Liver (tissue), 9 donors: Measurements from ENCODE around the gene SLC29A3. TPM values are rescaled to one million over a fixed set of nuclear protein-coding genes. Genes with fewer than 3 reads are reported as not detected.

Source experiments
- DNase-seq: peaks from one replicate; pipeline ENCODE4 v3.0.0-alpha.2; 2017; ENCODE audit warnings: low spot score
- H3K27ac ChIP-seq, 2 donors: one replicate each; pipeline ENCODE4 v1.7.0; 2013; ENCODE audit warnings: inconsistent platforms in 2 of 2, low read length in 2 of 2, control low read depth in 1 of 2, low read depth in 1 of 2, mild to moderate bottlenecking in 1 of 2
- H3K27me3 ChIP-seq, 4 donors: one replicate each; pipeline versions ENCODE4 v1.6.1 to v1.7.0; 2013; ENCODE audit warnings: low read length in 3 of 4, inconsistent platforms in 1 of 4, mild to moderate bottlenecking in 1 of 4, moderate library complexity in 1 of 4; ENCODE audit not compliant: control insufficient read depth in 4 of 4, insufficient read depth in 4 of 4
- H3K36me3 ChIP-seq, 4 donors: one replicate each; pipeline versions ENCODE4 v1.6.1 to v1.7.0; 2013; ENCODE audit warnings: low read length in 3 of 4, mild to moderate bottlenecking in 3 of 4, low read depth in 1 of 4, moderate library complexity in 1 of 4; ENCODE audit not compliant: control insufficient read depth in 4 of 4, insufficient read depth in 3 of 4
- H3K4me1 ChIP-seq, 4 donors: one replicate each; pipeline versions ENCODE4 v1.6.1 to v1.7.0; 2013; ENCODE audit warnings: low read length in 3 of 4, mild to moderate bottlenecking in 3 of 4, moderate library complexity in 1 of 4; ENCODE audit not compliant: control insufficient read depth in 4 of 4, insufficient read depth in 4 of 4
- H3K4me3 ChIP-seq, 3 donors: one replicate each; pipeline versions ENCODE4 v1.6.1 to v1.7.0; 2013; ENCODE audit warnings: low read length in 3 of 3, control low read depth in 1 of 3, low read depth in 1 of 3, mild to moderate bottlenecking in 1 of 3
- H3K9ac ChIP-seq, 2 donors: one replicate each; pipeline ENCODE4 v1.7.0; 2013; ENCODE audit warnings: low read length in 2 of 2, mild to moderate bottlenecking in 2 of 2, moderate library complexity in 2 of 2, control low read depth in 1 of 2, low read depth in 1 of 2
- H3K9me3 ChIP-seq, 4 donors: one replicate each; pipeline versions ENCODE4 v1.6.1 to v1.7.0; 2013; ENCODE audit warnings: low read length in 3 of 4; ENCODE audit not compliant: control insufficient read depth in 4 of 4
- EGR1 ChIP-seq, 2 donors: IDR thresholded peaks; 2 replicates each; pipeline ENCODE4 v1.6.1; 2016 to 2018; ENCODE audit warnings: antibody characterized with exemption in 2 of 2, low read depth in 2 of 2
- FOXA1 ChIP-seq: IDR thresholded peaks from 2 replicates; pipeline ENCODE4 v1.6.1; 2016; ENCODE audit warnings: antibody characterized with exemption
- FOXA2 ChIP-seq: IDR thresholded peaks from 2 replicates; pipeline ENCODE4 v1.6.1; 2016; ENCODE audit warnings: antibody characterized with exemption
- GABPA ChIP-seq, 2 donors: IDR thresholded peaks in 1 of 2; conservative IDR thresholded peaks in 1 of 2; 2 replicates each; pipeline ENCODE4 v1.6.1; 2016; ENCODE audit warnings: antibody characterized with exemption in 2 of 2, mild to moderate bottlenecking in 1 of 2, moderate library complexity in 1 of 2
- HNF4A ChIP-seq, 2 donors: conservative IDR thresholded peaks; 2 replicates each; pipeline ENCODE4 v1.6.1; 2016; ENCODE audit warnings: antibody characterized with exemption in 2 of 2, mild to moderate bottlenecking in 2 of 2
- HNF4G ChIP-seq: IDR thresholded peaks from 2 replicates; pipeline ENCODE4 v1.6.1; 2016; ENCODE audit warnings: antibody characterized with exemption
- JUND ChIP-seq, 2 donors: IDR thresholded peaks; 2 replicates each; pipeline ENCODE4 v1.6.1; 2016; ENCODE audit warnings: antibody characterized with exemption in 2 of 2
- NR2F2 ChIP-seq: IDR thresholded peaks from 2 replicates; pipeline ENCODE4 v1.6.1; 2016; ENCODE audit warnings: antibody characterized with exemption
- RAD21 ChIP-seq, 2 donors: IDR thresholded peaks; 2 replicates each; pipeline ENCODE4 v1.6.1; 2016; ENCODE audit warnings: antibody characterized with exemption in 2 of 2, mild to moderate bottlenecking in 2 of 2
- RXRA ChIP-seq, 2 donors: IDR thresholded peaks; 2 replicates each; pipeline ENCODE4 v1.6.1; 2017 to 2018; ENCODE audit warnings: antibody characterized with exemption in 2 of 2, mild to moderate bottlenecking in 1 of 2
- SP1 ChIP-seq: IDR thresholded peaks from 2 replicates; pipeline ENCODE4 v1.6.1; 2018; ENCODE audit warnings: antibody characterized with exemption, mild to moderate bottlenecking
- TAF1 ChIP-seq: conservative IDR thresholded peaks from 2 replicates; pipeline ENCODE4 v1.6.1; 2016; ENCODE audit warnings: antibody characterized with exemption, mild to moderate bottlenecking
- YY1 ChIP-seq: IDR thresholded peaks from 2 replicates; pipeline ENCODE4 v1.6.1; 2016; ENCODE audit warnings: antibody characterized with exemption, mild to moderate bottlenecking
- WGBS: extraction: QIAGEN DNeasy Blood & Tissue Kit; methylation state at CpG from one replicate; pipeline ENCODE4 v1.1.7; 2013; 5-methylcytosine and 5-hydroxymethylcytosine counted together
- polyA plus RNA-seq, 2 donors: library from polyadenylated mRNA; stranded (reverse) in 1 of 2; unstranded in 1 of 2; fragments of 200-250 nt in 1 of 2; fragments of >200 nt in 1 of 2; fragmentation: Nextera tagmentation in 1 of 2; extraction: Ambion mirVana in 1 of 2; gene quantifications; one replicate each; pipeline versions ENCODE4 v1.2.1 to v1.2.3, GENCODE V29; 2013 to 2015
- total RNA-seq, 2 donors: library from RNA; depleted of rRNA; stranded (reverse); fragments of >200 nt; gene quantifications; one replicate each; pipeline ENCODE4 v1.2.3, GENCODE V29; 2014
- TF ChIP-seq, protein P1 (sequence below): IDR thresholded peaks from 2 replicates; pipeline ENCODE4 v1.6.1; 2016; ENCODE audit warnings: antibody characterized with exemption
- TF ChIP-seq, protein P2 (sequence below): IDR thresholded peaks from 2 replicates; pipeline ENCODE4 v1.6.1; 2016; ENCODE audit warnings: antibody characterized with exemption, mild to moderate bottlenecking
- TF ChIP-seq, protein P3 (sequence below): IDR thresholded peaks from 2 replicates; pipeline ENCODE4 v1.6.1; 2016; ENCODE audit warnings: antibody characterized with exemption
- TF ChIP-seq, protein P4 (sequence below): fragments of 150-350 bp; IDR thresholded peaks from 2 replicates; pipeline ENCODE4 v1.5.1; 2017; ENCODE audit warnings: improper control_type of control experiment, low read depth, low read length; ENCODE audit not compliant: missing input control
- TF ChIP-seq, protein P5 (sequence below): IDR thresholded peaks from 2 replicates; pipeline ENCODE4 v1.6.1; 2016; ENCODE audit warnings: antibody characterized with exemption
- donor health status: healthy.
- donor health status: healthy.
- donor health status: healthy.
- donor health status: healthy.
- donor health status: healthy.

The SLC29A3 gene
- total and polyA plus RNA-seq, 4 donors = 3.1 to 11.9 (median 5.3) TPM

DNA sequence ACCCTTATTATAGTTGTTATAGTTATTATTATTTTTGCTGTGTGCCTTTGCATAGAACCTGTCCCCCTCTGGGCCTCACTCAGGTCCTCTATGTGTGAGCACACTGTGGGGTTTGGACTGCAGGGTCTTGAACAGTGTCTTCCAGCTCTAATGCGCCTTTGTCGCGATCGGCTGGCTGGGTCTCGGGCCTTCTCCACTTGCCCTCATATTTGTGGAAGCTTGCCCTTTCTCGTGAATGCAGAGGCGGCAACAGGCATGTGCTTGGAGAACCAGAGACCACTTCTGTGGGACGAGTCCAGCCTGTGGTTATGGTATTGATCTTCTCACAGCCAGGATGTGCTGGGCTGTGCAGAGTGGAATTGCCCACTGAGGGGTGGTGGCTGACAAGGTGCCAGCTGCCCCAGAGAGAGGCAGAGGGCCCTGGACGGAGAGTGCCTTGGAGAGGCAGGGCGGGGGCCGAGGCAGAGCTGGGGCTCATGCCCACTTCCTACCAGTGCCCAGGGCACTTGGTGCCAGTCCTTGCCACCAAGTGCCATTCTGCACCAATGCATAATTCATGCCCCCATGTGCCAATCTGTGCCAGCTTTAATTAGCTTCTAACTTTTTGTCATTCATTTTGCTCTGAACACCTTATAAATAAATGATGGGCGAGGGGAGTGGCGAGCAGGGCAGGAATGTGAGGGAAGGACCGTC lies 70.9 kb downstream of the SLC29A3 start:
- no peak for DNase-seq
- no peaks in the 10 kb centered on the region for H3K9me3 ChIP-seq
- no peak overlapping the region for H3K4me3 ChIP-seq
- TF ChIP-seq SP1 (no peak), RXRA (IDR thresholded peaks at IDR 0.05) (no peak), RAD21 (IDR thresholded peaks at IDR 0.05) (no peak), FOXA2 (no peak), YY1 (no peak), FOXA1 (no peak), HNF4A (conservative IDR thresholded peaks at IDR 0.05) (no peak), HNF4G (no peak), NR2F2 (no peak), EGR1 (IDR thresholded peaks at IDR 0.05; ENCODE audit: low read depth in 2 of 2) (no peak), GABPA (IDR thresholded peaks at IDR 0.05 in 1 of 2, conservative IDR thresholded peaks at IDR 0.05 in 1 of 2) (no peak), JUND (IDR thresholded peaks at IDR 0.05) (no peak), TAF1 (no peak)
- TF ChIP-seq, protein P1, sequence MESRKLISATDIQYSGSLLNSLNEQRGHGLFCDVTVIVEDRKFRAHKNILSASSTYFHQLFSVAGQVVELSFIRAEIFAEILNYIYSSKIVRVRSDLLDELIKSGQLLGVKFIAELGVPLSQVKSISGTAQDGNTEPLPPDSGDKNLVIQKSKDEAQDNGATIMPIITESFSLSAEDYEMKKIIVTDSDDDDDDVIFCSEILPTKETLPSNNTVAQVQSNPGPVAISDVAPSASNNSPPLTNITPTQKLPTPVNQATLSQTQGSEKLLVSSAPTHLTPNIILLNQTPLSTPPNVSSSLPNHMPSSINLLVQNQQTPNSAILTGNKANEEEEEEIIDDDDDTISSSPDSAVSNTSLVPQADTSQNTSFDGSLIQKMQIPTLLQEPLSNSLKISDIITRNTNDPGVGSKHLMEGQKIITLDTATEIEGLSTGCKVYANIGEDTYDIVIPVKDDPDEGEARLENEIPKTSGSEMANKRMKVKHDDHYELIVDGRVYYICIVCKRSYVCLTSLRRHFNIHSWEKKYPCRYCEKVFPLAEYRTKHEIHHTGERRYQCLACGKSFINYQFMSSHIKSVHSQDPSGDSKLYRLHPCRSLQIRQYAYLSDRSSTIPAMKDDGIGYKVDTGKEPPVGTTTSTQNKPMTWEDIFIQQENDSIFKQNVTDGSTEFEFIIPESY = no peak
- TF ChIP-seq, protein P2, sequence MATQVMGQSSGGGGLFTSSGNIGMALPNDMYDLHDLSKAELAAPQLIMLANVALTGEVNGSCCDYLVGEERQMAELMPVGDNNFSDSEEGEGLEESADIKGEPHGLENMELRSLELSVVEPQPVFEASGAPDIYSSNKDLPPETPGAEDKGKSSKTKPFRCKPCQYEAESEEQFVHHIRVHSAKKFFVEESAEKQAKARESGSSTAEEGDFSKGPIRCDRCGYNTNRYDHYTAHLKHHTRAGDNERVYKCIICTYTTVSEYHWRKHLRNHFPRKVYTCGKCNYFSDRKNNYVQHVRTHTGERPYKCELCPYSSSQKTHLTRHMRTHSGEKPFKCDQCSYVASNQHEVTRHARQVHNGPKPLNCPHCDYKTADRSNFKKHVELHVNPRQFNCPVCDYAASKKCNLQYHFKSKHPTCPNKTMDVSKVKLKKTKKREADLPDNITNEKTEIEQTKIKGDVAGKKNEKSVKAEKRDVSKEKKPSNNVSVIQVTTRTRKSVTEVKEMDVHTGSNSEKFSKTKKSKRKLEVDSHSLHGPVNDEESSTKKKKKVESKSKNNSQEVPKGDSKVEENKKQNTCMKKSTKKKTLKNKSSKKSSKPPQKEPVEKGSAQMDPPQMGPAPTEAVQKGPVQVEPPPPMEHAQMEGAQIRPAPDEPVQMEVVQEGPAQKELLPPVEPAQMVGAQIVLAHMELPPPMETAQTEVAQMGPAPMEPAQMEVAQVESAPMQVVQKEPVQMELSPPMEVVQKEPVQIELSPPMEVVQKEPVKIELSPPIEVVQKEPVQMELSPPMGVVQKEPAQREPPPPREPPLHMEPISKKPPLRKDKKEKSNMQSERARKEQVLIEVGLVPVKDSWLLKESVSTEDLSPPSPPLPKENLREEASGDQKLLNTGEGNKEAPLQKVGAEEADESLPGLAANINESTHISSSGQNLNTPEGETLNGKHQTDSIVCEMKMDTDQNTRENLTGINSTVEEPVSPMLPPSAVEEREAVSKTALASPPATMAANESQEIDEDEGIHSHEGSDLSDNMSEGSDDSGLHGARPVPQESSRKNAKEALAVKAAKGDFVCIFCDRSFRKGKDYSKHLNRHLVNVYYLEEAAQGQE = no peak
- TF ChIP-seq, protein P3, sequence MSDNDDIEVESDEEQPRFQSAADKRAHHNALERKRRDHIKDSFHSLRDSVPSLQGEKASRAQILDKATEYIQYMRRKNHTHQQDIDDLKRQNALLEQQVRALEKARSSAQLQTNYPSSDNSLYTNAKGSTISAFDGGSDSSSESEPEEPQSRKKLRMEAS = no peak
- TF ChIP-seq, protein P4, sequence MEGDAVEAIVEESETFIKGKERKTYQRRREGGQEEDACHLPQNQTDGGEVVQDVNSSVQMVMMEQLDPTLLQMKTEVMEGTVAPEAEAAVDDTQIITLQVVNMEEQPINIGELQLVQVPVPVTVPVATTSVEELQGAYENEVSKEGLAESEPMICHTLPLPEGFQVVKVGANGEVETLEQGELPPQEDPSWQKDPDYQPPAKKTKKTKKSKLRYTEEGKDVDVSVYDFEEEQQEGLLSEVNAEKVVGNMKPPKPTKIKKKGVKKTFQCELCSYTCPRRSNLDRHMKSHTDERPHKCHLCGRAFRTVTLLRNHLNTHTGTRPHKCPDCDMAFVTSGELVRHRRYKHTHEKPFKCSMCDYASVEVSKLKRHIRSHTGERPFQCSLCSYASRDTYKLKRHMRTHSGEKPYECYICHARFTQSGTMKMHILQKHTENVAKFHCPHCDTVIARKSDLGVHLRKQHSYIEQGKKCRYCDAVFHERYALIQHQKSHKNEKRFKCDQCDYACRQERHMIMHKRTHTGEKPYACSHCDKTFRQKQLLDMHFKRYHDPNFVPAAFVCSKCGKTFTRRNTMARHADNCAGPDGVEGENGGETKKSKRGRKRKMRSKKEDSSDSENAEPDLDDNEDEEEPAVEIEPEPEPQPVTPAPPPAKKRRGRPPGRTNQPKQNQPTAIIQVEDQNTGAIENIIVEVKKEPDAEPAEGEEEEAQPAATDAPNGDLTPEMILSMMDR = no peak
- TF ChIP-seq, protein P5, sequence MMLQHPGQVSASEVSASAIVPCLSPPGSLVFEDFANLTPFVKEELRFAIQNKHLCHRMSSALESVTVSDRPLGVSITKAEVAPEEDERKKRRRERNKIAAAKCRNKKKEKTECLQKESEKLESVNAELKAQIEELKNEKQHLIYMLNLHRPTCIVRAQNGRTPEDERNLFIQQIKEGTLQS = no peak
- H3K9ac ChIP-seq = no peak overlapping the region
- WGBS = 89% methylated on average over 14 of the region's 14 CpGs
- H3K36me3 ChIP-seq = no peaks in the 10 kb centered on the region
- H3K27ac ChIP-seq = no peak overlapping the region
- no peaks in the 10 kb centered on the region for H3K4me1 ChIP-seq
- H3K27me3 ChIP-seq = no peaks in the 10 kb centered on the region
